HG02938 (cell line): Measurements from ENCODE around the gene FOXA3.
A peak's percentile ranks its signal among the peaks of the same experiment; 100 is the strongest.

Experiments used
- ATAC-seq: cut with Tn5 transposase; IDR thresholded peaks from one replicate; pipeline ENCODE4 v1.9.1; 2021; ENCODE audit warnings: mild to moderate bottlenecking, moderate library complexity; ENCODE audit not compliant: unreplicated experiment

Gene FOXA3

DNA sequence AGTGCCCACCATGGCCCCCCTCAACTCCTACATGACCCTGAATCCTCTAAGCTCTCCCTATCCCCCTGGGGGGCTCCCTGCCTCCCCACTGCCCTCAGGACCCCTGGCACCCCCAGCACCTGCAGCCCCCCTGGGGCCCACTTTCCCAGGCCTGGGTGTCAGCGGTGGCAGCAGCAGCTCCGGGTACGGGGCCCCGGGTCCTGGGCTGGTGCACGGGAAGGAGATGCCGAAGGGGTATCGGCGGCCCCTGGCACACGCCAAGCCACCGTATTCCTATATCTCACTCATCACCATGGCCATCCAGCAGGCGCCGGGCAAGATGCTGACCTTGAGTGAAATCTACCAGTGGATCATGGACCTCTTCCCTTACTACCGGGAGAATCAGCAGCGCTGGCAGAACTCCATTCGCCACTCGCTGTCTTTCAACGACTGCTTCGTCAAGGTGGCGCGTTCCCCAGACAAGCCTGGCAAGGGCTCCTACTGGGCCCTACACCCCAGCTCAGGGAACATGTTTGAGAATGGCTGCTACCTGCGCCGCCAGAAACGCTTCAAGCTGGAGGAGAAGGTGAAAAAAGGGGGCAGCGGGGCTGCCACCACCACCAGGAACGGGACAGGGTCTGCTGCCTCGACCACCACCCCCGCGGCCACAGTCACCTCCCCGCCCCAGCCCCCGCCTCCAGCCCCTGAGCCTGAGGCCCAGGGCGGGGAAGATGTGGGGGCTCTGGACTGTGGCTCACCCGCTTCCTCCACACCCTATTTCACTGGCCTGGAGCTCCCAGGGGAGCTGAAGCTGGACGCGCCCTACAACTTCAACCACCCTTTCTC, 8.2 kb downstream of the FOXA3 start:
- no peak for ATAC-seq

DNA sequence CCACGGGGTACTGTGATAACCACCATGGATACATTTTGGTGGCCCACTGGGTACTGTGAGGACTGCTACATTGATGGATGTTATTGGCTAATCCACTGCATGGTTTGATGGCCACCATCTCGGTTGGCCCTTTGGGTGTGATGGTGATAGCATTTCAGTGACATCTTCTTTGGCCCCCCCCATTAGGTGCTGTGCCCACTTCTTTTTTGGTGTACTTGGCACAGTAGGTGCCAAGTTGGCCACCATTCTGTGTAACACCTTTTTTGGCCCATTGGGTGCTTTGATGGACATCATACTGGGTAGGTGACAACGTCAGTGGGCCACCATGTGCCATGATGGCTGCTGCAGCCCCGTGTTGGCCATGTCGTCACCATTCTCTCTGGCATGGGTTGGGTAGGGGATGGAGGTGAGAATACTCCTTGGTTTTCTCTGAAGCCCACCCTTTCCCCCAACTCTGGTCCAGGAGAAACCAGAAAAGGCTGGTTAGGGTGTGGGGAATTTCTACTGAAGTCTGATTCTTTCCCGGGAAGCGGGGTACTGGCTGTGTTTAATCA, 9.2 kb downstream of the FOXA3 start:
- no peak for ATAC-seq

DNA sequence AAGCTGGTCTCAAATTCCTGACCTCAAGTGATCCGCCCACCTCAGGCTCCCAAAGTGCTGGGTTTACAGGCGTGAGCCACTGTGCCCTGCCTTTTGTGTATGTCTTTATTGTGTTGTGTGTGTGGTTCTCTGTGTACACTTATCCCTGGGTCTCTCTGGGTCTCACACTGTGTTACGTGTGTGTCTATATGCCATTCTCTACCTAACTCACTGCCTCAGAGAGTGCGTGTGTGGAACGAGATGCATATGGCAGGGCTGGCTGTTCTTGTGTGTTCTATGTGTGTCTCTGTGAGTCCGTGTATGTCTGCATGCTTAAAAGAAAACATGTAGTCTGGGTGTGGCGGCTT, 10.5 kb downstream of the FOXA3 start:
- no peak for ATAC-seq

DNA sequence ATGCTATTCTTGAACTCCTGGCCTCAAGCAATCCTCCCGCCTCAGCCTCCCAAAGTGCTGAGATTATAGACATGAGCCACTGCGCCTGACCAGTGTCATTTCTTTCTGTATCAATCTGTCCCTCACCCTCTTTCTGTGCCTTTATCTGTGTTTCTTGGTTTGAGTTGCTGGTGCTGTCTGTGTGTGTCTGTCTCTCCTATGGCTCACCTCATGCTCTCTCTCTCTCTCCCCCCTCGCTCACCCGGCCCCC, 12.0 kb downstream of the FOXA3 start:
- no peak for ATAC-seq

DNA sequence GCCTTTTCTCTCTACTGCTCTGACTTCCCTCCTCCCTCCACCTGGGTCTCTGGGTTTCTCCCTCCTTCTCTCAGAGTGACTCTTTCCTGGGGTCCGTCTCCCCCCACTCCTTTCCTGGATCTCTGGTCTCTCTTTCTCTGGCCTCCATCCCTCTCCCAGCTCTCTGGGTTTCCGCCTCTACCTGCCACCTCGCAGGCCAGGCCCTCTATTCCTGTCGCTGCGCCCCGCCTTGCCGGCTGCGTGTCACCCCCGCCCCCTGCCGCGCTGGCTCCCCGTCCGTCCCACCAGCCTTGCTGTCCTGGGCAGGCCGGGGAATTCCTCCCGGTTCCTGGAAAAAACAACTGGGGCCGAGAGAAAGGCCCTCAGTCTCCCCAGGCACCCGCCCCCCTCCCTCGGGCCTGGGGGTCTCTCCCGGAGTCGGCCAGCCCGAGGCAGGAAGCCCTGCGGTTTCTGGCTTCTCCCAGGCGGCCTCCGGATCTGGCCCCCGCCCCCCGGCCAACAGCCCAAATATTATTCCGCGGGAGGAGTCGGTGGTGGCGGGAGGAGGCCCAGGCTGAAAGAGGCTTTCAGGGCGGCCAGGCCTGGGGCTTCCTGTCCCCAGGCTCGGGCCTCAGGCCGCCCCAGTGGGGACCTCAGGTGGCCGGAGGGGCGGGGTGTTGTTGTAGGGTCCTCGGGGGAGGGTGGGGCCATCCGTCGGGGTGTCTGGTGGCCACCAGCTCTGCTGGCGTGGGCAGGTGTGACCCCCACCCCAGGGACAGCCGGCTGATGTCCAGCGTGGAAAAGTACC, 12.5 kb downstream of the FOXA3 start:
- ATAC-seq: no peak

DNA sequence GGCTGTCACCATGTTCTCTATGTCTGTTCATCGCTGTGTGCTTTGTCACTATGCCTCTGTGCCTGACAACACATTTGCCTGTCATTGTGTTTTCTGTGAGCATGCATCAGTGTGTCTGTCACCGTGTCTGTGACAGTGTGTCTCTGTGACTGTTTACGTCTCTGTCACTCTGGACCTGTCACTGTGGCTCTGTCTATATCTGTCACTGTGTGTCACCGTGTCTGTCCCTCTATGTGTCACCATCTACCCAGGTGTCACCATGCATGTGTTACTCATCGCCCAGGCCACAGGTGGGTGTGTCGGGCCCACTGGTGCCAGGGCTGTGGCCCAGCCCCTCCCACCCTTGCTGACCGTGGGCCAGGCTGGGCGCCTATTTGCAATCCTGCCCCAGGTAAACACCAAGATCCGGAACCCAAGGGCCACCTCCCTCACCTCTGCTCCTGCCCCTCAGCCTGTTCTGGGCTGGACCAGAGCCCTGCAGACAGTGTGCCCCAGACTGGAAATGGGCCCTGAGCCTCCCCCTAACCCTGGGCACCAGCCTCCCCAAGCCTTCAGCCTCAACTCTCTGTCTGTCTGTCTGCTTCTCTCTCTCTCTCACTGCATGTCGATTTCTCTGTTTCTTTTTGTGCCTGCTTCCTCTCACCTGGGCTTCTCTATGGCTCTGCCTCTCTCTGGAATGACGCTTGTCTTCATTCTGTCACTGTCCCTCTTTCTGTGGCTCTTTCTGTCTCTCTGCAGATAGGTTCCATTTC, 14.1 kb downstream of the FOXA3 start:
- ATAC-seq: no peak

DNA sequence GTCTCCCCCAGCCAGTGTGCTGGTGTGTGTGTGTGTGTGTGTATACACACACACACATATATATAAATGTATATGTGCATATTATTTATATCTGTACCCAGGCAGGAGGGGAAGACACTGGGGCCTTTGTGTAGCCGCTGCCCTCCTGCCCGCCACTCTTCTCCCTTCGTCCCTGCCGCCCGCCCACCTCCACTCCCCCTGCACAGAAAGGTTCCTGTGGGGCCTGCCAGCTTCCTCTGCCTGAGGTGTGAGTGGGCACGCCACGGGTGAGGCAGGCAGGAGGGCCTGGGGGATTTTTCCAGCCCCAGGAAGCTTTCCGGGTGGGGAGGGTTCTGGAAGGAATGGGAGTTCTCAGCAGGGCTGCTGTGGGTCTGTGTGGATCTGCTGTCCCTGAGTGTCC, 14.9 kb downstream of the FOXA3 start:
- ATAC-seq: no peak

DNA sequence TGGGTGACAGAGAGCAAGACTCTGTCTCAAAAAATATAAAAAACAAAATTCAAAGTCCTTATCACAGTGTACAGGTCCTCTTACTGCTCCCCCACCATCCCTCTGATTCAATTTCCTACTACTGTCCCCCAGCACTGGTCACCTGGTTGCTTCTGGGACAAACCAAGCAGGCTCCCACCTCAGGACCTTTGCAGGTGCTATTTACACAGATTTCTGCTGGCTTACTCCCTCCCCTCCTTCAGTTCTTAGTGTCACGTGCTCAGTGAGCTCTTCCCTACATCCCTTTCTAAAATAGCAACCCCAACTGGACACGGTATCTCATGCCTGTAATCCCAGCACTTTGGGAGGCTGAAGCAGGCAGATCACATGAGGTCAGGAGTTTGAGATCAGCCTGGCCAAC, 15.8 kb downstream of the FOXA3 start:
- ATAC-seq: no peak

DNA sequence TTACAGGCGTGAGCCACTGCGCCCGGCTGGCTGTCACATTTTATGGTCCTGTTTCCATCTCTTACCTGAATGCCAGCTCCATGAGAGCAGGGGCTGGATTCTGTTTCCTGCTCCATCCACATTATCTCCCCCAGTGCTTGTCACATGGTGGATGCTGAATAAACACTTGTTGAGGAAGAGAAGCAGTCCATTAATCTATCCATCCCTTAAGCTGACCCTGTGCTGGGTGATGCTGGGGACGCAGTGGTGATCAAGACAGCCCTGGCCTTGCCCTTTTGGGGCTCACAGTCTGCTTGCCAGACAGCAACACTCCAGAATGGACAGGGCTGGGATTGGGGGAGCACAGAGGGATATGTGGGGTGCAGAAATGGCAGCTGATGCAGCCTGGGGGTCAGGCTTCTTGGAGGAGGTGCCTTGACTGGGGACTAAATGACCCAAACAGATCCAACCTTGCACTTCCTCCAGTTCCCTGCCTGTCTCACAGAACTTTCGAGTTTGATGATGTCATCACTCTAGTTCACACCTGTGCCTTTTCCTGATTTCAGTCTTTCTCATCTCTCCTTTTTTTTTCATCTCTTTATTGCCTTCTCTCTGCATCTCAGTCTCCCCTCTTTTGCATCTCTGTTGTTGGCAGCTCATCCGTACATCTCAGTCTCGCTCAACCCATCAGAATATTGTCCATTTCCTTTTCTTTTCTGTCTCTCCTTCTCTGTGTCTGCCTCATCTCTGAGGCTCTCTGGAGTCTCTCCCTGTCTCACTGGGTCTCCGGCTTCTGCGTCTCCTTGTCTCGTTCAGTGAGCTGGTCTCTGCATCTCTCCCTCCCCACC, 17.2 kb downstream of the FOXA3 start:
- no peak for ATAC-seq

DNA sequence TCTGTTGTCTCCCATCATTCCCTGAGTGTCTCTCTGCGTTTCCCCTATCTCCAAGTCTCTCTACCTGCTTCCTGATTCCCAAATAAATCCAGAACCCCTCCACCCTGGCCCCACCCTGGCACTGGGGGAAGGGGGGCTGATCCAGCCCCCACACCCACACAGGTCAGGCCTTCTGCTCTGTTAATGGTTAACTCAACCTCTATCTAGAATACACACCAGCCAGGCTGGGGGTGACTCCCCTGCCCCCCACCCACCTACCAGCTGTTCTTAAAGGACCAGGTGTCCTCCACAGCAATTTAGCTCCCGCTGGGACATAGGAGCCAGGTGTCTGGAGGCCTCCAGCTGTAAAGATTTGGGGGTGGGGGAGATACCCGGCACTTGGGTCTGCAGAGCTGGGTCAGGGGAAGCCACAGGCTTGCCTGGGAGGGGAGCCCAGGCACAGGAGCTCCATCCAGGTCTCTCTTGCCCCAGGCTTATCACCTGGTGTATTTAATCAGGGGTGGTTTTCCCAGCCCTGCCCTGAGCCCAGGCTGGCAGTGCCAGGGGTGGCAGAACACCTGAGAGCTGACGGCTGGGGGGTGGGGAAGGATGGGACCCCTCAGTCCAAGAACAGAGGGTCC, 17.9 kb downstream of the FOXA3 start:
- ATAC-seq: no peak

DNA sequence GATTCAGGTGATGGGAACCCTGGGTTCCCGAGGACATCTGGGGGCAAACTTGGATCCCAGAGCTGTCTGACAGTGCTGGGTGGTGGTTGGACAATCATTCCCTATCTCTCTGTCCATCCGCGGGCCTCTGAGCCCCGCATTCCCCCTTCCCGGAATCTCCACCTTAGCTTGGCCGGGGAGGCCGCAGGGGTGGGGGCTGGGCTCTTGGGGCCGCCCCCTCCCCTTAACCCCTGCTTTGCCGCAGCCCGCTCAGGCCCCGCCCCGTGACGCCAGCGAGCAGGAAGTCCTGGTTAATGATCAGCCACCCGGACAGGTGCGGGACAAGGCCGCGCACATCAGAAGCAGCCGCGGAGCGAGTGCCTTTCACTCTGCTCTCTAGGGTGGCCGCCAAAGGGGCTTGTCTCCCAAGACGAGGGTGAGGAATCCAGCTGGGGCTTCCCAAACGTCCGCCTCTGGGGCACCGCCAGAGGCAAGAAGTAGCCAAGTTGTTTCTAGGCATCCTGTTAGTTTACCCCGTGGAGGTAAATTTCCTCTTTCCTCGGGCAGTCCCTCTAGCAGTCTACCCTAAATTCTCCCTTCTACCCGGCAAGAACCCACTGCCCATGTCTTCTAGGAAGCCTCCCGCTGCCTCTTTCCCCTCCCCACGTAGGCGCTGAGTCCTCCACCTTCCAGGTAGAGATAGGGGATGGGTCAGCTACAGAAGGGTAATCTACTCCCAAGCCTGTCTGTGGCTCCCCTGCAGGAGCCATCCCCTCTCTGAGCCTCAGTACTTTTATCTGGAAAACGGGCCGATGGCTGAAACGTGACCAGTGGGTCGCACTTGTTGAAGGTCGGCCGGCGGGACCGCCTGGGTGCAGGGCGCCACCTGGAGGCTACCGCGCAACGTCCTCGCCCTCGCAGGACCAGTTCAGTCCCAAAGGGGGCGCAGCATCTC, 18.8 kb downstream of the FOXA3 start:
- no peak for ATAC-seq

DNA sequence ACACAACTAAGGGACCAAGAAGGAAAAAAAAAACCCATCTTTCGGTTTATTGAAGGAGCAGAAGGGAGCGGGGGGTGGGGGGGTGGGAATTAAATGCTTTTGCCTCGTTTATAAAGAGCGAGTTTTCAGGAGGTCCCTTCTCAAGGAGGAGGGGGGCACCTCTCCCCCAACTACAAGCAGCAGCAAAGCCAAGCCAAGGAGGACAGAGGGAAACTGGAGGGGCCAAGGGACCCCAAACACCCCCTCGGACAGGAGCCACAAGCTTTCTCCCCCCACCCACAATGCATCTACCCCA, 19.4 kb downstream of the FOXA3 start:
- no peak for ATAC-seq

DNA sequence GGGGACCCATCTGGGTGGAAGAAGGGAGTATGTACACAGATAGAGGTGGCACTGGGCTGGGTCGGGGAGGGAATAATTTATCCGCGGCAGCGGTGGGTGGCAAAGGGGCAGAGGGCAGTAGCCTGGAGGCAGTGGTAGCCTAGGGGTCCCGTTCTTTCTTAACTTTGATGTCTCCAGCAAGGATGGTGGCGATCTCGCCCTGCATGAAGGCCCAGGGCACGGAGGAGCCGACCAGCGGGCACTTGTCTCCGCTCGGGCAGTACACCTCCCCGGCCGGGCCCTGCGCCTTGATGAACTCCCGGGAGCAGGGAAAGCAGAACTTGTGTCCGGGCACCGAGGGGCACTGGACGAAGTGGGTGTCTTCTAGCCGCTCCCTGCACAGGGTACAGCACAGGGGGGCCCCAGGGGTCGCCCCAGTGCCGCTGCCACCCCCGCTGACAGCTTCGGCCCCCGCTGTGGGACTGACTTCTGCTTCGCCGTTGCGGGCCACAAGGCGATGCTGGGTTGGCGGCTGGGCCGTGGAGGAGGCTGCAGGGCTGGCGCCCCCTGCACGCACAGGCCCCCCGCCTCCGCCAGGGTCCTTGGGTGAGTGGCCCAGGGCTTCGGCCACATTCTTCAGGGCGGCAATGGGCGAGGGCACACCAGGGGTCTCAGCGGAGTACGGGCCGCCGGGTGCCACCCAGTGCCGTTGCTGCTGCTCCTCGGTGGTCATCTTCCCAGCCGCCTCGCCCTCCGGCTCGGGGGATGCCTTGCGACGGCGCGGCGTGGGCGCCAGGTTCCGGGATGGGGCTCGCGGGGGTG, 20.0 kb downstream of the FOXA3 start:
- ATAC-seq: no peak

DNA sequence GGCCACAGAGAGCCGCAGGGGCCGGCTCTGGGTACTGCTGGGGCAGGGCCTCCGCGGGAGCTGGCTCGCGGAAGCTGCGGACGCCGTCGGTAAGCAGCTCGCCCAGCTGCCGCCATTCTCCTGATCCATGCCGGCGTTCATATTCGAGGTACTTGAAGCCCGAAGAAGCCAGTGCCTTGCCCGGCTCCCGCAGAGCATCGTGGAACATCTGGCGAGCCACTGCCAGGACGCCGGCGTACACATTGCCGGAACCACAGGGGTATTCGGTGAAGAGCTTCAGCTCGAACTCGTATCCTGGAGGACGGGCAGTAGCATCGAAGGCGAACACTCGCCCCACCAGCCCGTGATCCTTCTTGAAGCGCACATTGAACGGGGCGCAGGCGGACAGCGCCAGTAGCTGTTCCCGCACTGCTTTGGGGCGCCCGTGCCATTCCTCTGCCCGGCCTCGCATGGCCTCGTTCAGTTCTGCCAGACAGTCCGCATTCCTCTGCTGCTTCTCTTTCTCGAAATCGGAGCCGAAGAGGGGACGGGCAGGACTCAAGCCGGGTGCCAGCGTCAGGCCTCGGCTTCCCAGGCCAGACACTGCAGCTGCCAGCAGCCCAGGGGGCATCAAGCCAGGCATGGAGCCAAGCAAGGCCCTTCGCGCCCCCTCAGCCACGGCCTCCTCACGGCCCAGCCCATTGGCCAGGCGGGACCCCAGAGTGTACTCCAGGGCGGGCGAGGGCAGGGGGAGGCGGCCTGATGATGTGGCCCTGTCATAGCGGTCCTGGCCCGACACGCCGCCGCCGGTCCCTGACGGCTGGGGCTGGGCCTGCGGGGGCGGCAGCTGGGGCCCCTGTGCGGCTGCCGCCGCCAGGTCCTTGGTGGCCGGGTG, 20.8 kb downstream of the FOXA3 start:
- ATAC-seq: no peak

DNA sequence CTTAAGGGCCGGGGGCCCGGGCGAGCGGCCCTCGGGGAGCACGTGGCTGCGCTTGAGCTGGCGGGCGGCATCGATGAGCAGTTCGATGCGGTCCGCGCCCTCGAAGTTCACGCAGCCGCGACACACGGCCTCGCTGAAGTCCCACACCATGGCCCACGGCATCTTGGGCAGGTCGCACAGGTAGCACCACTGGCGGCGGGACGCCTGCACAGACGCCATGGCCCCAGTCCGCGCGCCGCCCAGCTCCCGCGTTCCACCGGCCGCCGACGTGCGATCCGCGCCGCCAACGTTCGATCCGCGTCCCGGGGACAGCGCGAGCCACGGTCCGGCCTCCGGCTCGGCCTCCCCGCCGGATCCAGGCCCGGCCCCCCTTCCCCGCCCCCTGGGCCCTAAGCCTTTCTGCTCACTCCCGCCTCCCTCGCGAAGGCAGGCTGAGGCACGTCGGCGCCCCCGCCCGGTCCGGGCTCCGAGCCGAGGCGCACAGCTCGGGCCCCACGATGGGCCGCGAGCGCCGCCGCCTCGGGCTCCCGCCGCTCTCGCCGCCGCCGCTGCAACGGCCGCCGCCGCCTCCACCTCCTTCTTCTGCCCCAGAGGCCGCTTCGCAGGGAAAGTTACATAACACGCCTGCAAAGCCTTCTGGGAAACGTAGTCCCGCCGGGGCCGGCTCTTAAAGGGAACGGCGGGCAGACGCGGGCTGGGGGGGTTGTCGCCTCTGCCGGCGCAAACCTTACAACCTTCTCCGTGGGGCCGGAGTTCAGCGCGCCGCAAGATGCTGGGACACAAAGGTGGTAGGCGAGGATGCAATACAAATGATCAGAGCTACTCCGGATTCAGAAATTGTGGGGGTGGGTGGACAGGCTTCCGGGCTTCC, 21.7 kb downstream of the FOXA3 start, which contains the start of gene IRF2BP1:
Gene IRF2BP1 (minus strand): TSS at position 586 of the 871 bp plus-strand sequence. CDS start 367 bp downstream, at position 219.
- peak; percentile 49 for ATAC-seq

DNA sequence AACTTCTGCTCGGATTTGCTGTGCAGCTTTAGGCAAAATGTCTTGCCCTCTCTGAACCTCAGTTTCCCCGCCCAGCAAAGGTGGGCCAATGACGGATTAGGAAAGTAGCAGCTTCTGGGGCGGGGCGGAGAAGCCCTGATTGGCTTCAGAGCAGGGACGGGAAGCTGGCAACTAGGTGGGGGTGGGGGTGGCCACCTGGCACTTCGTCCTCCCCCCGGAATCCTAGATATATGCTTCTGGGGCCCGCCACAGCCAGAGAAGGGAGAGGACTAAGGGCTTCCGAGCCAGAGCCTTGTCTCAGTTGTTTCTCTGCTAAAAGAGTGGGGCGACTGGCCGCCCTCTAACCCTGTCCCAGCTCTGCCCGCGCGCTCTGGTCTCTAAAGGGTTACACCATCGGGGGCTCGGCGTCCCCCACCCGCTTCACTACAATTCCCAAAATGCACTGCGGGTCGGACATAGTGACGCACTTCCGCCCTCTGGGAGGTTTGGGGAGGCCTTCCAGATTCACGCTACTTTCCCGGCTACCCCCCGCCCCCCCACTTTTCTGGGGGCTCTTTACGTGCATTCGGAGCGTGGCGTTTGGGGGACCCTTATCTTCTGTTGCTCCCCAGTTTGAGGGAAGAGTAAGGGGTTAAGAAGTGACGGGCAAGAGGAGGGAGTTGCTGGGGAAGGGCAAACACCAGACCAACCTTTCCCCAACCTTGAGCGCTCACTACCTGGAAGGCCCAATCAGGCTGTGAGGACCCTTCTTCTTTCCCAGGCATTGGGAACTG, 22.5 kb downstream of the FOXA3 start:
- peak; percentile 50 for ATAC-seq
